H1 (cell line): ENCODE data around the gene ZNF672. TPM values are rescaled to one million over a fixed set of nuclear protein-coding genes. Genes with fewer than 3 reads are reported as not detected.

Experiments used
- CTCF ChIA-PET: fragments of 300-600 bp; sonication (Branson Sonifier 250); formaldehyde crosslinking; loops from one replicate; lab custom pipeline; 2021; ENCODE audit not compliant: partially characterized antibody; lab: Charles Lee
- POLR2A ChIA-PET: fragments of 300-600 bp; sonication (Branson Sonifier 250); formaldehyde crosslinking; loops from one replicate; lab custom pipeline; 2021; ENCODE audit warnings: inconsistent platforms; ENCODE audit not compliant: partially characterized antibody; lab: Charles Lee
- DNase-seq, 2 experiments: peaks; one replicate each; pipeline versions ENCODE4 v3.0.0 to v3.0.0-alpha.2; 2010 to 2022; ENCODE audit warnings: low spot score in 2 of 2, low read depth in 1 of 2, mixed read lengths in 1 of 2
- FAIRE-seq: peaks from 2 replicates; lab custom pipeline; 2011; peaks lifted over from hg19 to GRCh38; lab: Jason Lieb, UNC
- H2AFZ ChIP-seq: 2 replicates; pipeline ENCODE4 v1.8.1; 2012; ENCODE audit warnings: low read length, inconsistent platforms
- H2AK5ac ChIP-seq: 2 replicates; pipeline ENCODE4 v1.6.1; 2013; ENCODE audit warnings: low read depth, low read length
- H2BK120ac ChIP-seq: replicated peaks from 2 replicates; pipeline ENCODE3; 2013; ENCODE audit warnings: low read depth, low read length, inconsistent platforms
- H2BK12ac ChIP-seq: 2 replicates; pipeline ENCODE4 v1.6.1; 2013; ENCODE audit warnings: low read depth, low read length
- H2BK15ac ChIP-seq: 2 replicates; pipeline ENCODE4 v1.6.1; 2013; ENCODE audit warnings: low read length
- H2BK20ac ChIP-seq: 2 replicates; pipeline ENCODE4 v1.6.1; 2013; ENCODE audit warnings: low read length
- H2BK5ac ChIP-seq: 2 replicates; pipeline ENCODE4 v1.6.1; 2013; ENCODE audit warnings: low read depth, low read length
- H3K14ac ChIP-seq: 2 replicates; pipeline ENCODE4 v1.6.1; 2013; ENCODE audit warnings: inconsistent platforms; ENCODE audit not compliant: insufficient read length
- H3K18ac ChIP-seq: 2 replicates; pipeline ENCODE4 v1.6.1; 2013; ENCODE audit warnings: low read length; ENCODE audit errors: extremely low read depth
- H3K23ac ChIP-seq: 2 replicates; pipeline ENCODE4 v1.6.1; 2013; ENCODE audit warnings: inconsistent platforms; ENCODE audit not compliant: insufficient read length
- H3K23me2 ChIP-seq: 2 replicates; pipeline ENCODE4 v1.6.1; 2013; ENCODE audit warnings: low read depth, low read length
- H3K27ac ChIP-seq: 2 replicates; pipeline ENCODE4 v1.6.1; 2011; ENCODE audit warnings: low read depth, low read length, inconsistent platforms
- H3K27me3 ChIP-seq, 4 experiments: replicated peaks in 1 of 4; 1 replicate in 1 of 4; 2 replicates in 3 of 4; pipeline versions ENCODE4 v1.6.1 to v1.8.1; 2011 to 2013; ENCODE audit warnings: low read length in 3 of 4, mild to moderate bottlenecking in 3 of 4, inconsistent platforms in 2 of 4, mixed read lengths in 2 of 4, moderate library complexity in 1 of 4; ENCODE audit not compliant: control insufficient read depth in 3 of 4, insufficient read depth in 3 of 4; ENCODE audit errors: extremely low read depth in 1 of 4
- H3K36me3 ChIP-seq, 4 experiments: 2 replicates each; pipeline versions ENCODE4 v1.6.1 to v1.8.1; 2011 to 2013; ENCODE audit warnings: mild to moderate bottlenecking in 4 of 4, low read length in 3 of 4, moderate library complexity in 2 of 4, control low read depth in 1 of 4, inconsistent platforms in 1 of 4; ENCODE audit not compliant: insufficient read depth in 4 of 4, control insufficient read depth in 2 of 4
- H3K4ac ChIP-seq: replicated peaks from 2 replicates; pipeline ENCODE3; 2013; ENCODE audit warnings: low read length, low read depth, mixed read lengths, inconsistent platforms; ENCODE audit not compliant: insufficient read length
- H3K4me1 ChIP-seq, 4 experiments: replicated peaks in 1 of 4; 1 replicate in 1 of 4; 2 replicates in 3 of 4; pipeline versions ENCODE4 v1.6.1 to v1.8.1; 2011 to 2013; ENCODE audit warnings: low read length in 3 of 4, inconsistent platforms in 2 of 4, mixed read lengths in 1 of 4; ENCODE audit not compliant: insufficient read depth in 4 of 4, control insufficient read depth in 3 of 4
- H3K4me2 ChIP-seq, 2 experiments: 2 replicates each; pipeline versions ENCODE4 v1.6.1 to v1.8.1; 2011 to 2013; ENCODE audit warnings: low read depth in 2 of 2, low read length in 2 of 2, control low read depth in 1 of 2, inconsistent platforms in 1 of 2, mild to moderate bottlenecking in 1 of 2; ENCODE audit not compliant: insufficient read depth in 1 of 2
- H3K4me3 ChIP-seq, 4 experiments: fragments of 200-600, 300-600 bp in 1 of 4; sonication (generic), shearing (Covaris generic), sonication (Bioruptor Twin) in 1 of 4; 2 replicates each; pipeline versions ENCODE4 v1.5.1 to v1.8.1; 2011 to 2016; ENCODE audit warnings: low read length in 4 of 4, low read depth in 3 of 4, control low read depth in 2 of 4, inconsistent platforms in 2 of 4, mild to moderate bottlenecking in 2 of 4, mixed read lengths in 1 of 4, moderate library complexity in 1 of 4; ENCODE audit not compliant: insufficient read depth in 2 of 4; ENCODE audit errors: extremely low read depth in 1 of 4
- H3K56ac ChIP-seq: replicated peaks from 2 replicates; pipeline ENCODE3; 2013; ENCODE audit warnings: low read depth, mild to moderate bottlenecking, mixed read lengths, low read length, inconsistent platforms; ENCODE audit not compliant: insufficient read length
- H3K79me1 ChIP-seq: 2 replicates; pipeline ENCODE4 v1.6.1; 2013; ENCODE audit warnings: low read depth, low read length, control low read depth
- H3K79me2 ChIP-seq, 2 experiments: 2 replicates each; pipeline versions ENCODE4 v1.6.1 to v1.8.1; 2012 to 2013; ENCODE audit warnings: low read length in 2 of 2, mild to moderate bottlenecking in 2 of 2, inconsistent platforms in 1 of 2; ENCODE audit not compliant: insufficient read depth in 2 of 2, control insufficient read depth in 1 of 2
- H3K9ac ChIP-seq, 4 experiments: replicated peaks in 1 of 4; 1 replicate in 1 of 4; 2 replicates in 3 of 4; pipeline versions ENCODE4 v1.6.1 to v1.8.1; 2011 to 2013; ENCODE audit warnings: low read depth in 3 of 4, low read length in 3 of 4, control low read depth in 2 of 4, mild to moderate bottlenecking in 2 of 4, moderate library complexity in 2 of 4, inconsistent platforms in 1 of 4; ENCODE audit errors: extremely low read depth in 1 of 4
- H3K9me3 ChIP-seq, 2 experiments: 2 replicates each; pipeline versions ENCODE4 v1.6.1 to v1.8.1; 2012 to 2013; ENCODE audit warnings: mild to moderate bottlenecking in 2 of 2, moderate library complexity in 2 of 2, control low read depth in 1 of 2, inconsistent platforms in 1 of 2, low read depth in 1 of 2, low read length in 1 of 2, mixed read lengths in 1 of 2; ENCODE audit not compliant: insufficient read depth in 2 of 2
- H4K20me1 ChIP-seq, 2 experiments: replicated peaks in 1 of 2; 2 replicates each; pipeline versions ENCODE3 to v1.8.1; 2011 to 2013; ENCODE audit warnings: inconsistent platforms in 2 of 2, low read length in 2 of 2, mild to moderate bottlenecking in 1 of 2; ENCODE audit not compliant: insufficient read depth in 2 of 2, control insufficient read depth in 1 of 2
- H4K5ac ChIP-seq: 2 replicates; pipeline ENCODE4 v1.6.1; 2013; ENCODE audit warnings: low read length, low read depth, mixed read lengths, inconsistent platforms; ENCODE audit not compliant: insufficient read length
- H4K8ac ChIP-seq: 2 replicates; pipeline ENCODE4 v1.8.0; 2013; ENCODE audit warnings: mild to moderate bottlenecking, moderate library complexity, low read length, inconsistent platforms; ENCODE audit not compliant: insufficient read depth; ENCODE audit errors: extremely low read depth
- H4K91ac ChIP-seq: replicated peaks from 2 replicates; pipeline ENCODE3; 2013; ENCODE audit warnings: low read length, mixed read lengths, inconsistent platforms; ENCODE audit not compliant: insufficient read length
- GTF2F1 ChIP-seq: IDR thresholded peaks from 2 replicates; pipeline ENCODE4 v1.6.1; 2012; ENCODE audit warnings: low read depth, low read length, improper control_type of control experiment, borderline replicate concordance
- WGBS, 2 experiments: shearing (Covaris generic) in 1 of 2; methylation state at CpG; one replicate each; pipeline versions ENCODE4 v1.1.6 to v1.1.7; 2013 to 2015; ENCODE audit warnings: low lambda C conversion rate in 2 of 2, mixed read lengths in 2 of 2, inconsistent platforms in 1 of 2, low coverage in 1 of 2, missing lambda C conversion rate in 1 of 2; ENCODE audit not compliant: insufficient replicate concordance in 2 of 2, insufficient coverage in 1 of 2, insufficient read length in 1 of 2; ENCODE audit errors: extremely low coverage in 1 of 2, missing lambda C conversion rate in 1 of 2; 5-methylcytosine and 5-hydroxymethylcytosine counted together
- polyA plus RNA-seq, 7 experiments: library from polyadenylated mRNA; depleted of rRNA in 3 of 7; stranded (reverse) in 5 of 7; unstranded in 2 of 7; fragments of >200 nt in 5 of 7; fragments of 200-250 nt in 2 of 7; gene quantifications; 1 replicate in 5 of 7; 2 replicates in 1 of 7; 4 replicates in 1 of 7; pipeline versions ENCODE4 v1.2.1 to v1.2.3, GENCODE V29; 2011 to 2013; ENCODE audit warnings: missing spikeins in 2 of 7, mixed read lengths in 2 of 7
- total RNA-seq: library from RNA; stranded (reverse); fragmentation: NEBNext Ultra II Directional; extraction: Animal tissue kit (Norgen Biotek cat#: 25700); gene quantifications from 2 replicates; pipeline ENCODE4 v1.2.1, GENCODE V29; 2021
- TF ChIP-seq, protein P1 (sequence below): IDR thresholded peaks from 2 replicates; pipeline ENCODE4 v1.6.1; 2012; ENCODE audit warnings: inconsistent platforms

The ZNF672 gene
- total and polyA plus RNA-seq, 2 of the 8 experiments (the other 6 are each of a cell fraction or from before 2014, with no cell fraction given) = 30.7 to 40.4 TPM

DNA sequence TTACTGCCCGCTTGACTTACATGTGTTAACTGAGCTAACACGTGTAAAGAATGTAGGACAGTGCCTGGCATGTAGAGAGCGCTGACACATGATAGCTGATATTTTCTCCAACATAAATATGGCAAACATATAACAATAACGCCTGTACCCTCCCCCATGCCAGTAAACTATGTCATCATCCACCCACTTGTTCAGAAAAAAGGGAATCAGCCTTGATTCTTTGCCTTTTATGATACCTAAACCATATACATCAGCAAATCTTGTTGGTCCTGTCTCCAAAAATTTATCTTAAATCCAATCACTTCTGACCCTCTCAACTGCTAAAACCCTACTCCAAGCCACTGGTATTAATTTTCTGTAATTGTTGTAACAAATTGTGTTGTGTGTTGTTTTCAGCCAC, 22.0 kb downstream of the ZNF672 start:
- no peaks in the 10 kb centered on the region for H4K20me1 ChIP-seq
- no peak overlapping the region for H2AFZ ChIP-seq
- H3K56ac ChIP-seq = no peak overlapping the region
- no peak overlapping the region for H3K4me3 ChIP-seq
- POLR2A ChIA-PET = interaction anchor here (1.7 to 5.9 kb wide), 6 partner anchors 14 to 46 kb away, joined by 4 to 46 read pairs (median 18); partner anchors contain the start of genes PGBD2, SH3BP5L and ZNF672
- H3K23ac ChIP-seq = no peak overlapping the region
- H3K79me2 ChIP-seq = peaks cover 0 to 8% of the 10 kb centered on the region in 2 experiments; a peak in 1 of 4 replicates
- H3K27me3 ChIP-seq = peaks cover 0 to 19% (median 11%) of the 10 kb centered on the region in 4 experiments; a peak in 5 of 7 replicates
- H3K9ac ChIP-seq = no peak overlapping the region
- H3K14ac ChIP-seq = no peak overlapping the region
- H3K18ac ChIP-seq = no peak overlapping the region
- 89% methylated on average over 4 of the region's 4 CpGs; no CpG with 5 or more reads in 1 of the 2 experiments for WGBS, 2 experiments
- no peak for DNase-seq
- no peak overlapping the region for H2BK5ac ChIP-seq
- no peak overlapping the region for H4K5ac ChIP-seq
- H2AK5ac ChIP-seq = no peak overlapping the region
- peaks cover 3 to 18% (median 14%) of the 10 kb centered on the region in 4 experiments for H3K4me1 ChIP-seq
- H3K23me2 ChIP-seq = peaks cover 26% of the 10 kb centered on the region
- no peaks in the 10 kb centered on the region for H3K9me3 ChIP-seq
- no peak overlapping the region for H2BK15ac ChIP-seq
- CTCF ChIA-PET = interaction anchor here (0.7 to 5.0 kb wide), 9 partner anchors 10 to 54 kb away, joined by 3 to 58 read pairs (median 7); partner anchors contain the start of genes SH3BP5L and ZNF672
- TF ChIP-seq, protein P1, sequence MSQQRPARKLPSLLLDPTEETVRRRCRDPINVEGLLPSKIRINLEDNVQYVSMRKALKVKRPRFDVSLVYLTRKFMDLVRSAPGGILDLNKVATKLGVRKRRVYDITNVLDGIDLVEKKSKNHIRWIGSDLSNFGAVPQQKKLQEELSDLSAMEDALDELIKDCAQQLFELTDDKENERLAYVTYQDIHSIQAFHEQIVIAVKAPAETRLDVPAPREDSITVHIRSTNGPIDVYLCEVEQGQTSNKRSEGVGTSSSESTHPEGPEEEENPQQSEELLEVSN = no peak
- no peak for TF ChIP-seq GTF2F1
- H3K4ac ChIP-seq = no peak overlapping the region
- peak overlapping the region; percentile 80 to 93; a peak in 2 of 4 replicates for H3K4me2 ChIP-seq
- no peak overlapping the region for H3K27ac ChIP-seq
- FAIRE-seq = no peak
- no peak overlapping the region for H4K91ac ChIP-seq
- no peak overlapping the region for H2BK12ac ChIP-seq
- no peak overlapping the region for H4K8ac ChIP-seq
- H3K36me3 ChIP-seq = peaks cover under 1 to 10% (median 8%) of the 10 kb centered on the region in 4 experiments; a peak in 5 of 8 replicates
- H2BK20ac ChIP-seq = no peak overlapping the region
- H2BK120ac ChIP-seq = no peak overlapping the region
- no peaks in the 10 kb centered on the region for H3K79me1 ChIP-seq
